GM10266 (cell line): ENCODE data around the gene BLM.
A peak's percentile ranks its signal among the peaks of the same experiment; 100 is the strongest.
"Not testable (repeated sequence)": the region's sequence is repeated elsewhere in the genome, so short reads cannot be mapped to it uniquely, and the experiment has no call there.

Source experiments
- DNase-seq: peaks from one replicate; pipeline ENCODE4 v3.0.0; 2012; ENCODE audit errors: extremely low spot score
- CTCF ChIP-seq: IDR thresholded peaks from 2 replicates; pipeline ENCODE4 v1.5.1; 2012; ENCODE audit warnings: mild to moderate bottlenecking, low read depth; ENCODE audit not compliant: control insufficient read depth, insufficient read depth; ENCODE audit errors: missing control alignments

BLM gene

GRCh38 chr15:90716976-90717821, at the start of gene BLM:
Gene BLM, plus strand, starts transcription at chr15:90717346. Its CDS starts 30,047 bp downstream, at chr15:90747393.
- DNase-seq: peak; percentile 95
- peak; percentile 6 for TF ChIP-seq CTCF

GRCh38 chr15:90667755-90668345, 49.3 kb upstream of the BLM start:
- DNase-seq: not testable (repeated sequence)

- DNase-seq: not testable (repeated sequence)
Observed at GRCh38 chr15:90670631-90671030, 46.5 kb upstream of the BLM start.

GRCh38 chr15:90671216-90671615, 45.9 kb upstream of the BLM start:
- no peak for DNase-seq
- TF ChIP-seq CTCF: no peak

- not testable (repeated sequence) for DNase-seq
Observed at GRCh38 chr15:90673357-90673756, 43.8 kb upstream of the BLM start.

- no peak for DNase-seq
- no peak for TF ChIP-seq CTCF
Observed at GRCh38 chr15:90674476-90674875, 42.7 kb upstream of the BLM start.

GRCh38 chr15:90675464-90675863, 41.7 kb upstream of the BLM start:
- no peak for DNase-seq
- TF ChIP-seq CTCF: no peak

- DNase-seq: no peak
- TF ChIP-seq CTCF: no peak
Observed at GRCh38 chr15:90677807-90678790, 39.0 kb upstream of the BLM start.
